Loucy (cell line): Measurements from ENCODE around the gene SNX10.

Experiments used
- H2AFZ ChIP-seq: fragments of 200-600 bp; sonication (generic); 2 replicates; pipeline ENCODE4 v1.6.0; 2016; ENCODE audit warnings: antibody characterized with exemption, mild to moderate bottlenecking, low read length, moderate library complexity
- H3F3A ChIP-seq: fragments of 200-600 bp; 2 replicates; pipeline ENCODE4 v1.6.0; 2016; ENCODE audit warnings: antibody characterized with exemption, low read depth, mild to moderate bottlenecking
- H3K27me3 ChIP-seq: fragments of 200-600 bp; sonication (generic); 2 replicates; pipeline ENCODE4 v1.6.1; 2014; ENCODE audit warnings: low read length, mild to moderate bottlenecking; ENCODE audit not compliant: insufficient read depth, poor library complexity, severe bottlenecking
- H3K36me3 ChIP-seq: fragments of 200-600 bp; sonication (generic); 2 replicates; pipeline ENCODE4 v1.6.1; 2016; ENCODE audit warnings: low read length; ENCODE audit not compliant: insufficient read depth
- H3K4me1 ChIP-seq: fragments of 200-600 bp; sonication (generic); 2 replicates; pipeline ENCODE4 v1.5.1; 2014; ENCODE audit warnings: low read length, mild to moderate bottlenecking; ENCODE audit not compliant: insufficient read depth, poor library complexity, severe bottlenecking
- H3K4me2 ChIP-seq: fragments of 200-600 bp; sonication (generic); 2 replicates; pipeline ENCODE4 v1.6.0; 2014; ENCODE audit warnings: antibody characterized with exemption, low read length, low read depth, mild to moderate bottlenecking; ENCODE audit not compliant: poor library complexity, severe bottlenecking
- H3K4me3 ChIP-seq: fragments of 200-600 bp; sonication (generic); 2 replicates; pipeline ENCODE4 v1.5.1; 2014; ENCODE audit warnings: low read length, mild to moderate bottlenecking, mixed read lengths; ENCODE audit not compliant: poor library complexity, severe bottlenecking
- H3K79me2 ChIP-seq: fragments of 200-600 bp; sonication (generic); 2 replicates; pipeline ENCODE4 v1.6.1; 2014; ENCODE audit warnings: low read length; ENCODE audit not compliant: insufficient read depth
- H3K9ac ChIP-seq: fragments of 200-600 bp; sonication (generic); 2 replicates; pipeline ENCODE4 v1.6.0; 2014; ENCODE audit warnings: mild to moderate bottlenecking, low read depth, low read length, moderate library complexity; ENCODE audit not compliant: poor library complexity, severe bottlenecking
- H3K9me2 ChIP-seq: fragments of 200-600 bp; sonication (generic); replicated peaks from 2 replicates; pipeline ENCODE4 v1.6.1; 2016; ENCODE audit warnings: low read depth, low read length, mixed read lengths
- H3K9me3 ChIP-seq: fragments of 200-600 bp; sonication (generic); 2 replicates; pipeline ENCODE4 v1.6.1; 2014; ENCODE audit warnings: mild to moderate bottlenecking, antibody characterized with exemption, low read length, low read depth; ENCODE audit not compliant: insufficient read depth
- H4K20me1 ChIP-seq: fragments of 200-600 bp; sonication (generic); 2 replicates; pipeline ENCODE4 v1.6.0; 2014; ENCODE audit warnings: antibody characterized with exemption, low read length, mild to moderate bottlenecking; ENCODE audit not compliant: insufficient read depth, poor library complexity, severe bottlenecking
- EZH2phosphoT487 ChIP-seq: fragments of 200-600 bp; IDR thresholded peaks from 2 replicates; pipeline ENCODE4 v1.6.1; 2018; ENCODE audit warnings: antibody characterized with exemption, mild to moderate bottlenecking, moderate library complexity, borderline replicate concordance
- TF ChIP-seq, protein P1 (sequence below): fragments of 200-600 bp; sonication (generic); conservative IDR thresholded peaks from 2 replicates; pipeline ENCODE4 v1.5.1; 2014; ENCODE audit warnings: mild to moderate bottlenecking, antibody characterized with exemption, low read length

SNX10 gene

DNA sequence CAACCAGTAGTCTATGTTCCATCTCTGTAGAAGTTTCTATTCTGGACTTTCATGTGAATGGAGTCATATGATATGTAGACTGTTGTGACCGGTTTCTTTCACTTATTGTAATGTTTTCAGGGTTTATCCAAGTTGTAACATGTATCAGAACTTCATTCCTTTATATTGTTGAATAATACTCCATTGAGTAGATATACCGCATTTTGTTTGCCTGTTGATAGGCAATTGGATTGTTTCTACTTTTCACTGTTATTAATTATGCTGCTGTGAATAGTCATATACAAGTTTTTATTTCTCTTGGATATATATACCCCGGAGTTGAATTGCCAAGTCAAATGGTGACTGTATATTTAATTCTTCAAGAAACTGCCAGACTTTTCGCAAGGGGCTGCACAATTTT, 40.1 kb downstream of the SNX10 start:
- Histone ChIP-seq H3K79me2 (peaks cover 23% of the 10 kb centered on the region), H4K20me1 (peaks cover 4% of the 10 kb centered on the region), H3K4me3 (no peak overlapping the region), H3K4me2 (no peak overlapping the region), H3K9me3 (no peaks in the 10 kb centered on the region), H3K9me2 (no peaks in the 10 kb centered on the region), H2AFZ (no peak overlapping the region), H3F3A (peaks cover 6% of the 10 kb centered on the region; the same call in 1 of the 2 replicates), H3K27me3 (no peaks in the 10 kb centered on the region), H3K4me1 (peaks cover 20% of the 10 kb centered on the region), H3K9ac (no peak overlapping the region), H3K36me3 (no peaks in the 10 kb centered on the region; the same call in 1 of the 2 replicates)
- TF ChIP-seq EZH2phosphoT487: no peak
- TF ChIP-seq, protein P1, sequence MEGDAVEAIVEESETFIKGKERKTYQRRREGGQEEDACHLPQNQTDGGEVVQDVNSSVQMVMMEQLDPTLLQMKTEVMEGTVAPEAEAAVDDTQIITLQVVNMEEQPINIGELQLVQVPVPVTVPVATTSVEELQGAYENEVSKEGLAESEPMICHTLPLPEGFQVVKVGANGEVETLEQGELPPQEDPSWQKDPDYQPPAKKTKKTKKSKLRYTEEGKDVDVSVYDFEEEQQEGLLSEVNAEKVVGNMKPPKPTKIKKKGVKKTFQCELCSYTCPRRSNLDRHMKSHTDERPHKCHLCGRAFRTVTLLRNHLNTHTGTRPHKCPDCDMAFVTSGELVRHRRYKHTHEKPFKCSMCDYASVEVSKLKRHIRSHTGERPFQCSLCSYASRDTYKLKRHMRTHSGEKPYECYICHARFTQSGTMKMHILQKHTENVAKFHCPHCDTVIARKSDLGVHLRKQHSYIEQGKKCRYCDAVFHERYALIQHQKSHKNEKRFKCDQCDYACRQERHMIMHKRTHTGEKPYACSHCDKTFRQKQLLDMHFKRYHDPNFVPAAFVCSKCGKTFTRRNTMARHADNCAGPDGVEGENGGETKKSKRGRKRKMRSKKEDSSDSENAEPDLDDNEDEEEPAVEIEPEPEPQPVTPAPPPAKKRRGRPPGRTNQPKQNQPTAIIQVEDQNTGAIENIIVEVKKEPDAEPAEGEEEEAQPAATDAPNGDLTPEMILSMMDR: no peak

DNA sequence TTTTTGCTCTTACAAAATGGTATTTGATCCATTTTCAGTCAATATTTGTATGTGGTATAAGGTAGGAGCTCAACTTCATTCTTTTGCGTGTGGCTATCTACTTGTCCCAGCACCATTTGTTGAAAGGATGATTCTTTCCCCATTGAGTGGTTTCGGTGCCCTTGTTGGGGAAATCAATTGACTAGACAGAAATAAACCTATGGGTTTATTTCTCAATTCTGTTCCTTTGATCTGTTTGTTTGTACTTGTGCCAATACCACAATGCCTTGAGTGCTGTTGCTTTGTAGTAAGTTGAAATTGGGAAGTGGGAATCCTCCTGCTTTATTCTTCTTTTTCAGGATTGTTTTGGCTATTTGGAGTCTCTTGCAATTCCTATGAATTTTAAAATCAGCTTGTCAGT, 41.0 kb downstream of the SNX10 start:
- Histone ChIP-seq H4K20me1 (peaks cover 4% of the 10 kb centered on the region), H3K4me2 (no peak overlapping the region), H3K27me3 (no peaks in the 10 kb centered on the region), H3K36me3 (no peaks in the 10 kb centered on the region; the same call in 1 of the 2 replicates), H3K4me3 (no peak overlapping the region), H3K9me2 (no peaks in the 10 kb centered on the region), H3K9me3 (no peaks in the 10 kb centered on the region), H3F3A (peaks cover 6% of the 10 kb centered on the region; the same call in 1 of the 2 replicates), H3K4me1 (peaks cover 20% of the 10 kb centered on the region), H3K79me2 (peaks cover 32% of the 10 kb centered on the region), H3K9ac (no peak overlapping the region), H2AFZ (no peak overlapping the region)
- TF ChIP-seq EZH2phosphoT487: no peak
- TF ChIP-seq, protein P1: no peak

DNA sequence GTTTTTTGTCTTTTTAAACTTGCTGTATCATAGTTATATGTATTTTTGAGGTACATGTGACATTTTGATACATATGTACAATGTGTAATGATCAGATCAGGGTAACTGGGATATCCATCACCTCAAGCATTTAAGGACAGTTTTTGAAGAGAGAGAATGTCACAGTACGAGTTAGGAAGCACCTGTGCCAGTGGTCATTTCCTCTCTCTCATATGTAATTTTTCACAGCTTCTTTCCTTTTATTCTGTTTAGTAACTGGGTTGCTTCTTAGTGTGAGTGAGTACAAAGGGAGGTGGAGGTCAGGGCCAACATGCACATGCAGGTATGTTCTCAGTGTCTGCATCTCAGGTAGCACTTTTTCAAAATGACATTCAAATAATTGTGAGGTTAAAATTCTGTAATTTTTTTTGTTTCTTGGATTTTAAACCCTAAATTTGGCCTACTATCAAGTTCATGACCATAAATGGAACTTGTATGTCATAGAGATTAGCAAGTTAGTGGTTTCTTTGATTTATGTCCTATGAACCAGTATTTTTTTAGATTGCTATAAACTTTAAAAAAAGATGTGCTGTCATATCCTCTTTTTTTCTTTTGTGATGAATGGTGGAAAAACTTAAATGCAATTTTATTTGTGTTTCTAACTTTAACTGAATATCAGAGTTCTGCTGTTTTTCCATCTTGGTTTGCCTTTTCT, 42.7 kb downstream of the SNX10 start:
- Histone ChIP-seq H3K4me3 (peak overlapping the region; percentile 15), H4K20me1 (peaks cover 4% of the 10 kb centered on the region), H3F3A (peaks cover 6% of the 10 kb centered on the region; the same call in 1 of the 2 replicates), H3K36me3 (no peaks in the 10 kb centered on the region), H3K9me3 (no peaks in the 10 kb centered on the region), H3K79me2 (peaks cover 36% of the 10 kb centered on the region), H3K4me1 (peaks cover 20% of the 10 kb centered on the region), H3K9ac (peak overlapping the region; percentile 28), H2AFZ (no peak overlapping the region), H3K4me2 (peak overlapping the region; percentile 55), H3K27me3 (no peaks in the 10 kb centered on the region), H3K9me2 (no peaks in the 10 kb centered on the region)
- TF ChIP-seq EZH2phosphoT487: no peak
- TF ChIP-seq, protein P1: no peak
